ENCODE results near the gene CMTR1.

The CMTR1 gene

GRCh38 chr6:37483252-37483901 lies 50.4 kb downstream of the CMTR1 start:
- Histone ChIP-seq H3K9ac (ENCODE audit: low read length) (no peak overlapping the region), H3K4me1 (ENCODE audit: control insufficient read depth, insufficient read depth, low read length) (no peaks in the 10 kb centered on the region), H3K27me3 (ENCODE audit: control insufficient read depth, insufficient read depth, low read length) (no peaks in the 10 kb centered on the region), H3K36me3 (ENCODE audit: control insufficient read depth, insufficient read depth, low read length) (no peaks in the 10 kb centered on the region), H3K9me3 (ENCODE audit: control insufficient read depth, low read length) (no peaks in the 10 kb centered on the region), H3K4me3 (ENCODE audit: low read length) (no peak overlapping the region)

DNA sequence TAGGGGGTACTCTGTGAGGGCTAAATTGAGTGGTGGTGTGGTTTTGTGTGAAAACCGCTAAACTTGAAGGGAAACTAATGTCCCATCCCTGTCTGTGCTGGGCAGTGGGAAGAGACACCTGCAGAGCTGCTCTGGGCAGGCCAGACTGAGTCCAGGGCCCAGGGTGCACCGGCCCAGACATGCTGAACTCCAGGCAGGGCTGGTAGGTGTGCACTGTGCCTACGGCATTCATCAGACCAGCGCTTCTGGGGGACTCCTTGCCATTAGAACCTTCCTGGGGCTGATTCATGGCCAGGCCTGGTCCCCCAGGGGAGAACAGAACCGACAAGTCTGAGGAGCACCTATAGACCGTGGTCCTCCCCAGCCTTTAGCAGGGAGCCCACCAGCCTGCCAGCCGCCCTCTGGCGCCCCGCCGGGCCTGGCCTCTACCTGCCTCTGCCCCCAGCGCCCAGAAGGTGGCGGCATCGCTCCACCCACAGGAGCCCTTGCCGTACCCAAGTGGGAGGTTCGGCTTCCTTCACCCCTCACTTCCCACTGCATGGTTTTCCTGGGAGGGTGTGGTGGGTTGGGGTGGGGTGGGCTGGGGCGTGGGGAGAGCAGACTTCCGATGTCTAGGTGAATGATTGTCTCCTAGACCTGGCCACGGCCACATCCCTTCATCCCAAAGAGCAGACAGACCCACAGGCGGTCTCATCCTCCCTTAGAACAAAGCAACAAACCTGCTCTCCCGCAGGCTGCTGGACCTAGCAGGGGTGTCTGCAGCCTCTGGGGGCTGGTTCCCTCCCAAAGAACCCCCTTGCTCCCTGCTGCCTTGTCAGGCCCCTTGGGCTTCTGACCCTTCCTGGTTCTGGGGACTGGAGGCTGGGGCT lies 51.1 kb downstream of the CMTR1 start:
- H3K4me1 ChIP-seq (ENCODE audit: control insufficient read depth, insufficient read depth, low read length) = no peaks in the 10 kb centered on the region
- no peaks in the 10 kb centered on the region for H3K9me3 ChIP-seq (ENCODE audit: control insufficient read depth, low read length)
- no peaks in the 10 kb centered on the region for H3K27me3 ChIP-seq (ENCODE audit: control insufficient read depth, insufficient read depth, low read length)
- no peak overlapping the region for H3K4me3 ChIP-seq (ENCODE audit: low read length)
- H3K9ac ChIP-seq (ENCODE audit: low read length) = no peak overlapping the region
- no peaks in the 10 kb centered on the region for H3K36me3 ChIP-seq (ENCODE audit: control insufficient read depth, insufficient read depth, low read length)

DNA sequence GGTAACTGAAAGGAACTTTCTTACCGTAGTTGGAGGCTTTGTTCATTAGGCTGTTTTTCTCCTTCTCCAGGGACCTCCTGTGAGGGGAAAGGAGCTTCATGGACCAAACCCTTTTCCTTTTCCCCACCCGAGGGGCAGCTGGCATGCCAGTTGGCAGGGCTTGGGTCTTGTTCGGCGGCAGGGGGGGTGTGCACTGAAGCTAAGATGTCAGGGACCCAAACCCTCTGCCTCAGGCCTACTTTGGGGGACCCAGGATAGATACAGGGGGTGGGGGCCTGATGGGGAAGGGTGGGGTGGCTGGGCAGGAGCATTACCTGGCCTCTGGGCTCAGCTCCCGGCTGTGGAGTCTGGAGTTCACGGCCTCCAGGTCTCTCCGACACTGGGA lies 51.8 kb downstream of the CMTR1 start:
- Histone ChIP-seq H3K9ac (ENCODE audit: low read length) (no peak overlapping the region), H3K36me3 (ENCODE audit: control insufficient read depth, insufficient read depth, low read length) (no peaks in the 10 kb centered on the region), H3K4me1 (ENCODE audit: control insufficient read depth, insufficient read depth, low read length) (no peaks in the 10 kb centered on the region), H3K27me3 (ENCODE audit: control insufficient read depth, insufficient read depth, low read length) (no peaks in the 10 kb centered on the region), H3K9me3 (ENCODE audit: control insufficient read depth, low read length) (no peaks in the 10 kb centered on the region), H3K4me3 (ENCODE audit: low read length) (no peak overlapping the region)

DNA sequence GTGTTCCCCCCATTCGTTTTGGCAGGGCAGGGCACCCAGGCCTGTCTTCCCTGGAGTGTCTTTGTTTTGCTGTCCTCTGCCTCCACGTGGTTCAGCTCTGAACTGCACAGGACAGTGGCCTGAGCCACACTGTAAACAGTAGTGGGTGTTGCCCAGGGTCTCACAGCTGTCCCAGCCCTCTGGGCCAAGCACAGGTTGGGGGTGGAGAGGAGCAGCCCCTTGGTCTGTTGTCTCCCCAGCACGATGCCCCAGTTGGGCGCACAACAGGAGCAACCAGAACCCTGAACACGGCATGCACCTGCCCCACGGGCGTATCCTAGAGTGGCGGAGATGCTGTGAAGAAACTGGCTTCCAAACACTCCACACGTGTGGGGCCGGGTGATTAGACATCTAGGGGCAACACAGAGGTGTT lies 52.3 kb downstream of the CMTR1 start:
- no peaks in the 10 kb centered on the region for H3K36me3 ChIP-seq (ENCODE audit: control insufficient read depth, insufficient read depth, low read length)
- H3K4me3 ChIP-seq (ENCODE audit: low read length) = no peak overlapping the region
- no peaks in the 10 kb centered on the region for H3K27me3 ChIP-seq (ENCODE audit: control insufficient read depth, insufficient read depth, low read length)
- H3K9ac ChIP-seq (ENCODE audit: low read length) = no peak overlapping the region
- no peaks in the 10 kb centered on the region for H3K4me1 ChIP-seq (ENCODE audit: control insufficient read depth, insufficient read depth, low read length)
- H3K9me3 ChIP-seq (ENCODE audit: control insufficient read depth, low read length) = no peaks in the 10 kb centered on the region

DNA sequence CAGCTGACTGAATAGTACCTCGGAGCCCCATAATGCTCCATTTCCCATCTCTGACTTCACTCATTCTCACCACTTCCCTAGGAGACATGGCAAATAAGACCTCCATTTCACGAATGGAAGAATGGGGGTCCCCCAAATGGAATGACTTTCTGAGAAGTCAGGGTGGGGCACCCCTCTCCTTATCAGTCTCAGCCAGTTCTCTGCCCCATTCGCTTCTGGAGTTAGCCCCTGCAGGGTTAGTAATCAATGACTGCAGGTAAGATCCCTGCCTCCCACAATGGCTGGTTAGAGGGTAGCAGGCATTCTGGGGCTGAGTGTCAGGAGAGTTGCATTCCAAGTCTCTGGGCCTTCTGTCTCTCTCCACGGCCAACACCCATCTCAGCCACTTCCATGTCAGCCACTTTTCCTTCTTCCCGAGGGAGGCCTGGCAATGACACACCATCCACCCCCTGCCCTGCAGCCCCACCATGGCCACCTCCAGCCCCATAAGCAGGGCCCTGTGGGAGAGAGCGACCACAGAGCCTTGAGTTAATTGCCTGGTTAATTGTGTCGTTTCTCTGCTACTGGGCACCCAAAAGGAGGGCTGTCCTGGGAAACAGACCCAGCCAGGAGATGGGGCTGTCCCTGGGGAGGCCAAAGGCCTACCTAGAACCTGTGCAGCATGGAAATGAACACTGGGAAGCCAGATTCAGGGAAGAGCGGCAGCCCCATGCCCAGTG lies 53.3 kb downstream of the CMTR1 start:
- no peaks in the 10 kb centered on the region for H3K27me3 ChIP-seq (ENCODE audit: control insufficient read depth, insufficient read depth, low read length)
- H3K9ac ChIP-seq (ENCODE audit: low read length) = no peak overlapping the region
- no peaks in the 10 kb centered on the region for H3K9me3 ChIP-seq (ENCODE audit: control insufficient read depth, low read length)
- no peaks in the 10 kb centered on the region for H3K4me1 ChIP-seq (ENCODE audit: control insufficient read depth, insufficient read depth, low read length)
- H3K4me3 ChIP-seq (ENCODE audit: low read length) = no peak overlapping the region
- no peaks in the 10 kb centered on the region for H3K36me3 ChIP-seq (ENCODE audit: control insufficient read depth, insufficient read depth, low read length)

GRCh38 chr6:37487591-37488380 lies 54.8 kb downstream of the CMTR1 start:
- H3K4me1 ChIP-seq (ENCODE audit: control insufficient read depth, insufficient read depth, low read length) = no peaks in the 10 kb centered on the region
- no peaks in the 10 kb centered on the region for H3K9me3 ChIP-seq (ENCODE audit: control insufficient read depth, low read length)
- no peaks in the 10 kb centered on the region for H3K36me3 ChIP-seq (ENCODE audit: control insufficient read depth, insufficient read depth, low read length)
- H3K9ac ChIP-seq (ENCODE audit: low read length) = no peak overlapping the region
- H3K27me3 ChIP-seq (ENCODE audit: control insufficient read depth, insufficient read depth, low read length) = no peaks in the 10 kb centered on the region
- no peak overlapping the region for H3K4me3 ChIP-seq (ENCODE audit: low read length)

- Histone ChIP-seq H3K4me3 (ENCODE audit: low read length) (no peak overlapping the region), H3K27me3 (ENCODE audit: control insufficient read depth, insufficient read depth, low read length) (no peaks in the 10 kb centered on the region), H3K4me1 (ENCODE audit: control insufficient read depth, insufficient read depth, low read length) (no peaks in the 10 kb centered on the region), H3K9me3 (ENCODE audit: control insufficient read depth, low read length) (no peaks in the 10 kb centered on the region), H3K9ac (ENCODE audit: low read length) (no peak overlapping the region), H3K36me3 (ENCODE audit: control insufficient read depth, insufficient read depth, low read length) (no peaks in the 10 kb centered on the region)
Measured at GRCh38 chr6:37488476-37488875, 55.5 kb downstream of the CMTR1 start.

- Histone ChIP-seq H3K36me3 (ENCODE audit: control insufficient read depth, insufficient read depth, low read length) (no peaks in the 10 kb centered on the region), H3K4me1 (ENCODE audit: control insufficient read depth, insufficient read depth, low read length) (no peaks in the 10 kb centered on the region), H3K9ac (ENCODE audit: low read length) (no peak overlapping the region), H3K27me3 (ENCODE audit: control insufficient read depth, insufficient read depth, low read length) (no peaks in the 10 kb centered on the region), H3K4me3 (ENCODE audit: low read length) (no peak overlapping the region), H3K9me3 (ENCODE audit: control insufficient read depth, low read length) (no peaks in the 10 kb centered on the region)
Measured at GRCh38 chr6:37489697-37490336, 56.8 kb downstream of the CMTR1 start.

DNA sequence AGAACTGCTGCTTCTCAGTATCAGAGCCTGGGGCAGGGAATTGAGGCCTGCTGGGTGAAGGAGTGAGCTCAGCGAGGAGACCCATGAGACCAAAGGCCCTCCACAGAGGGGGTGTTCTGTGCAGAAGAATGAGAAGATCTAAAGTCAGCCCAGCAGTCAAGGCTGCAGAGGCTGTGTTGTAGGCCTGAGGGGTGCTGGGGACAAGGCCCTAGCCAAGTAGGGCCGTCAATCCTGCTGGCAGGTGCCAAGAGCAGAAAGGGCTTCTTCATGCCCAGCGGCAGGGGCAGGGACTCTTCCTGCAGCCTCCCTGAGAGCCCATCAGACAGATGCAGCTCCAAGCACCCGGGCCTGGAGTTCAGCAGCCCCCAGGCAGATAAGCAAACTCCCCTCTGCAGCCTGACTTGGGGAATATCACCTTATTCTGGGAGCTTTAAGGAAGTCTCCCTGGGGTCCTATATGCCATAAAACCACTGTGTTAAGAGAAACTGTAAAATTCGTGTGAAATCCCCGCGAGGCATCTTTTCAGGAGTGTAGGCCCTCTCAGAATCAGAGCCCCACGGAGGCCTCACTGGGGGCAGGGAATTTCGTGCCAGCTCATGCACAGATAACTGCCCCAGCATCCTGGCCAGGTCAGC lies 57.6 kb downstream of the CMTR1 start:
- no peaks in the 10 kb centered on the region for H3K27me3 ChIP-seq (ENCODE audit: control insufficient read depth, insufficient read depth, low read length)
- H3K4me3 ChIP-seq (ENCODE audit: low read length) = no peak overlapping the region
- H3K9me3 ChIP-seq (ENCODE audit: control insufficient read depth, low read length) = no peaks in the 10 kb centered on the region
- H3K4me1 ChIP-seq (ENCODE audit: control insufficient read depth, insufficient read depth, low read length) = no peaks in the 10 kb centered on the region
- no peaks in the 10 kb centered on the region for H3K36me3 ChIP-seq (ENCODE audit: control insufficient read depth, insufficient read depth, low read length)
- no peak overlapping the region for H3K9ac ChIP-seq (ENCODE audit: low read length)

DNA sequence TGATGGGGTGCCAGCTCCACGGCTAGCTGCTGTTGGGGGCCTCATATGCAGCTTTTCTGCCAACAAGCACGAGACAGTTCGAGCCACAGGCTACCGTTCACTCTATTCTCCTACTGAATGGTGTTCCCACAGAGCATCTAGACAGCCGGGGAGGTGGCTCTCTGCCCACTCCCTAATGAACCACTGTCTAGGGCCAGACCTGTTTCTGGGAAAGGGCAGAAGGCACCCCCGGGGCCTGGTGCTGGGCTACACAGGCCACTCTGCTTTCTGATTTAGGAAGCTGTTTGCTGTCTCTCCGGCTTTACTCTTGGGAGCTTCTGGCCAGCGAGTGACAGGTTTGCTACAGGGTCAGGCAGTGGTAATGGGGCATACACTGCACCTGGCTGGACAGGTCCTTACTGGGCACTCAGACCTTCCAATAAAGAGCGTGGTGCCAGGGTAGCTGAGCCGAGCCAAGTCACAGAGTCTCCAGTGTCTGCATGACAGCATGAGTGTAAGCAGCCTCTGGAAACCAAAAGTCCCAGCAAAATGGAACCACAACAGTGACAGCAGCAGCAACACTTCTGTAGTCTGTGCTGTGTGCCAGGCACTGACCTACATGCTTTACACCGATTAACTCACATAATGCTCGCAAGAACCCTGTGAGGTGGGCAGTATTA lies 58.3 kb downstream of the CMTR1 start:
- no peak overlapping the region for H3K9ac ChIP-seq (ENCODE audit: low read length)
- no peaks in the 10 kb centered on the region for H3K4me1 ChIP-seq (ENCODE audit: control insufficient read depth, insufficient read depth, low read length)
- no peaks in the 10 kb centered on the region for H3K9me3 ChIP-seq (ENCODE audit: control insufficient read depth, low read length)
- no peaks in the 10 kb centered on the region for H3K27me3 ChIP-seq (ENCODE audit: control insufficient read depth, insufficient read depth, low read length)
- no peaks in the 10 kb centered on the region for H3K36me3 ChIP-seq (ENCODE audit: control insufficient read depth, insufficient read depth, low read length)
- H3K4me3 ChIP-seq (ENCODE audit: low read length) = no peak overlapping the region

DNA sequence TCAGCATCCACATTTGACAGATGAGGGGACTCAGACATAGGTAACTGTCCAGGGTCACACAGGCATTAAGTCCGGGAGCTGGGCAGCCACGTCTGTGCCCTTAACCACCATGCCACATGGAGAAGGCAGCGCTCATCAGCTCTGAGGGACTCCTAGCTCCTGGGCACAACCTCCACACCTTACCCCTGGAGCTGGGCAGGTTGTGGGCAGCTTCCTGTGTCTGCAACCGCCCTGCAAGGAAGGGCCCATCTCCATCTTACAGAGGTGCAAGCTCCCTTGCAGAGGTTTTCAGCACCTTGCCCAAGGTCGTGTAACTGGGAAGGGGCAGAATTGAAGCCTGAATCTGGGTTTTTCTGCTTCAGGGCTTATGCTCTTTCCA lies 58.8 kb downstream of the CMTR1 start:
- Histone ChIP-seq H3K4me3 (ENCODE audit: low read length) (no peak overlapping the region), H3K9ac (ENCODE audit: low read length) (no peak overlapping the region), H3K4me1 (ENCODE audit: control insufficient read depth, insufficient read depth, low read length) (no peaks in the 10 kb centered on the region), H3K36me3 (ENCODE audit: control insufficient read depth, insufficient read depth, low read length) (no peaks in the 10 kb centered on the region), H3K27me3 (ENCODE audit: control insufficient read depth, insufficient read depth, low read length) (no peaks in the 10 kb centered on the region), H3K9me3 (ENCODE audit: control insufficient read depth, low read length) (no peaks in the 10 kb centered on the region)
